Activated CD8-positive, alpha-beta memory T cell treated with anti-CD3 and anti-CD28 coated beads, Interleukin-2, amount 50 U/mL, for 4 hours (primary cell): ENCODE results near the gene ERICH4.
"Not testable (repeated sequence)": the region's sequence is repeated elsewhere in the genome, so short reads cannot be mapped to it uniquely, and the experiment has no call there.

Experiments used
- DNase-seq: peaks from one replicate; pipeline ENCODE4 v3.0.0-alpha.2; 2020

The ERICH4 gene, protein sequence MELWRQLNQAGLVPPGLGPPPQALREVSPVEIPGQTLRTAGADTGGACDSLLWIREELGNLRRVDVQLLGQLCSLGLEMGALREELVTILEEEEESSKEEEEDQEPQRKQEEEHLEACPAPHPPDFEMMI

DNA sequence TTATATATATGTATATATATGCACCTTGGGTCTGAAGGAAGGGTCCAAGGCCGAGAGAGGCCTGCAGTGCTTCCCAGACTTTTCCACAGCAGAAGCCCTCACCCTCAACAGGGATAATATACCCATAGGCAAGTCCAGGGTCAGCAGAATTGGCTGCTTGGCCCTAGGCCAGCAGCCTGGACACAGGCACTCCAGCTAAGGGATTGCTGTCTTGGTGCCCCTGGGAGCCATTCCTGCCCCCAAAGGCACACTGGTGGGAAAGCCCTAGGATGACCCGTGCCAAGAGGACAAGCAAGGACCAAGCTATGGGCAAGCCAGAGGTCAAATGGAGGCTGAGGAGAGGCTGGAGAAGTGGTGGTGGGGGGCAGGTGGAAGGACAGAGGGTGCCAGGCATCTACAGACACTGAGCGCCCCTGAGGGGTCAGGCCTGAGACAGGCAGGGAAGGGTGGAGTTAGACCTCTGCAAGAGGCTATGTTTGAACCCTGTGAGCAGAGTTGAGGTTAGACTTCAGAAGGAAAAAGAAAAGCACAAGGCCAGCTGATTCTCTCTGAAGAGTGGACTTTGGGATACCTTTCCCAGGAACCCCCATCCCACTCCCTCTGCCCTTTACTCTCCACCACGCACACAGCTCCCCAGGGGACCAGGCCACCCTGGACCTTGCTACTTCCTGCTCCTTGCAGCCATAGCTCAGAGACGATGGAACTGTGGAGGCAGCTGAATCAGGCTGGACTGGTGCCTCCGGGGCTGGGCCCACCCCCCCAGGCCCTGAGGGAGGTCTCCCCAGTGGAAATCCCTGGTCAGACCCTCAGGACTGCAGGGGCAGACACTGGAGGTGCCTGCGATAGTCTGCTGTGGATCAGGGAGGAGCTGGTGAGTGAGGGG lies at the start of gene ERICH4:
Gene ERICH4 (plus strand): TSS at position 684 of the 883 bp plus-strand sequence. CDS start 14 bp downstream, at position 698.
- DNase-seq, result no peak

DNA sequence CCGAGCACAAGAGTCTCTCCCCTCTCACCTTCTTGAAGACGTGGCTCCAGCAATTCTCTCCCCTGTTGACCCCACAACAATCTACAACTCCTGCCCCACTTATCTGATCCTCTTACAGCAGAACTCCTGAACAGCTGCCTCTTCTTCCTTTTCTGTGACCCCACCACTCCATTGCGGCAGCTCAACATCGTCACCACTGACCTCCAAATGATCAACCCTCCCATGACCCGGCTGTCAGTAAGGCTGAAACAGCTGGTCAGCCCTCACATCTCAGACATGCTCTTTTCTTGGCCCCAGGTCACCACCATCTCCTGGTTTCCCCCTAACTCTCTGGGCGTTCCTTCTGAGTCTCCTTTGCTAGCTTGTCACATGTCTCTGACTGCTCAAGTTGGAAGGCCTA lies 47.6 kb upstream of the ERICH4 start:
- DNase-seq, result no peak

GRCh38 chr19:41397086-41398049 lies 45.6 kb upstream of the ERICH4 start, which contains the start of the genes BCKDHA and EXOSC5:
TSS of gene BCKDHA (plus strand) at chr19:41397818. CDS start at chr19:41397828, 10 bp downstream.
TSS of gene EXOSC5 (minus strand) at chr19:41397359. CDS start at chr19:41397328, 31 bp downstream.
- DNase-seq, result peak; percentile 98

DNA sequence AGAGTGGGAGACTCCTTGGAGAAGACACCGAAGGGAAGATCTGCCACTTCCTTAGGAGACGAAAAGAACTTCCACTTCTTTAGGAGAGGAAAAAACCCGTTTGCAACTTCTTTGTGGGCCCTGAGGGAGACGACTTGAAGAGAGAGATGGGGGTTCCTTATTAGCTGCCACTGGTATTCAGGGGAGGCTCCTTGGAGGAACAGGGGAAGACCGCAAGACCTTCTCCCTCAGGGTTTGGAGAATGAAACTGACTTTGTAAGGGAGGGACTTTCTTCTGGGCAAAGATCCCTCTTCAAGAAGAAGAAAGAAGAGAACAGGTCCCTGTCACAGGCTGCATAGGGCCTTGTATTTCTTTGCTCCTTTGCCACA lies 44.9 kb upstream of the ERICH4 start:
- DNase-seq, result no peak

DNA sequence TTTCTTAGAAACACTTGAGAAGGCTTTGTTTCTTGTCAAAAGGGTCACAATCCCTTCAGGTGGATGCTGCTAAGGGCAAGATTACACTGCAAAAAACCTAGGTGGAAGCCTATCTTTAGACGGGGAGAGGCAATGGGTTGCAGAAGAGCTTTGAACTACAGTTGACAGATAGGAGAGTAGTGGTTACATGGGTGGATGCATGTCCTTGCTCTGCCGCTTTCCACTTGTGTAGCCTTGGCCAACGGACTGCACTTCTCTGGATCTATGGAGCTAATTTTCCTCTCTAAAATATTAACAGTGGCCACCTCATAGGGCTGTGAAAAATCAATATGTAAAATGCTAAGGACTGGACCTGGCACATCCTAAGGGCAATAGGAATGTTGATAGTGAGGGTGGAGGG lies 44.4 kb upstream of the ERICH4 start:
- DNase-seq, result no peak

- no peak for DNase-seq
Observed at GRCh38 chr19:41399091-41399490, 43.9 kb upstream of the ERICH4 start.

DNA sequence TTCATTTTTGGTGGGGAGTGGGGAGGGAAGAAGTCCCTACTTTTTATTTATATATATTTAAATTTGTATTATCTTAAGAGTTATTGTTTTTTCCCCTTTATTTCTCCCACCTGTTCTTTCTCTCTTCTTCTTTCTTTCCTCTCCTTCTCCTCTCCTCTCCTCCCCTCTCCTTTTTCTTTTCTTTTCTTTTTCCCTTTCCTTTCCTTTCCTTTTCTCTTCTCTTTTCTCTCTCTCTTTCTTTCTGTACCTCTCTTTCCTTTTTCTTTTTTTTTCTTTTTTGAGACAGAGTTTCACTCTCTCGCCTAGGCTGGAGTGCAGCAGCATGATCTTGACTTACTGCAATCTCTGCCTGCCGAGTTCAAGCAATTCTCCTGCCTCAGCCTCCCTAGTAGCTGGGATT lies 43.4 kb upstream of the ERICH4 start:
- DNase-seq, result no peak

- no peak for DNase-seq
Observed at GRCh38 chr19:41401483-41401882, 41.5 kb upstream of the ERICH4 start.

- DNase-seq, result no peak
Observed at GRCh38 chr19:41402010-41402409, 40.9 kb upstream of the ERICH4 start.

DNA sequence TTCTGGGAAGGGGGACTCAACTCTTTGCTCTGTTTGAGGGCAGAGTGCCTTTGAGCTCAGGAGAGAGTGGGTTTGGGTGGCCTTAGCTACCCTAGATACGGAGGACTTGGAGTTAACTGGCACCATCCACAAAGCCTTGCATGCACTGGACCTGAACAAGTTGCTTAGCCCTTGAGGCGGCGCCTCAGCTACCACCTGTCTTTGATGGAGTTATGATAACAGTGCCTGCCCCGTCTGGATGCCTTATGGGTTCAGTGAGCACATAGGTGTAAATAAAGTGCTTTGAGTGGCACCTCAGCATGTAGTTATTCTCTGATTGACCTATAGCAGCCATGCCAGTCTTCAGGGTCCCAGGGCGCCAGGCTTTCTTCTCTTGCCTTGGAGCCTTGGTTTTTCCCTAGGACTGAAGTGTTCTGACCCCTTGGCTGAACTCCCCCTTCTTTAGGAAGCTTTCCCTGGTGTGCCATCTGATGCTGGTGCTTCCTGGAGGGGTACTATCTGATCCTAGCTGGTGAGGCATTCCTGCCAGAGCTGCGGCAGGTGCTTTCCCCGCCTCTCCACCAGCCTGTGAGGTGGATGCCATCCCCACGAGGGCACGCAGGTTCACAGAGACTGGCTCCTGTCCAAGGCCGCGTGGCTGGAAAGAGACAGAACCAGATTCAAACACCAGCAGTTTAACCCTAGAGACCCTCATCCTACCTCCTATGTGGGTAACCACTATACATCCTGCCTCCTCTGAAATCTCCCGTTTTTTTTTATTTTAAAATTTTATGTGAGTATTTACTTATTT lies 39.6 kb upstream of the ERICH4 start:
- no peak for DNase-seq

DNA sequence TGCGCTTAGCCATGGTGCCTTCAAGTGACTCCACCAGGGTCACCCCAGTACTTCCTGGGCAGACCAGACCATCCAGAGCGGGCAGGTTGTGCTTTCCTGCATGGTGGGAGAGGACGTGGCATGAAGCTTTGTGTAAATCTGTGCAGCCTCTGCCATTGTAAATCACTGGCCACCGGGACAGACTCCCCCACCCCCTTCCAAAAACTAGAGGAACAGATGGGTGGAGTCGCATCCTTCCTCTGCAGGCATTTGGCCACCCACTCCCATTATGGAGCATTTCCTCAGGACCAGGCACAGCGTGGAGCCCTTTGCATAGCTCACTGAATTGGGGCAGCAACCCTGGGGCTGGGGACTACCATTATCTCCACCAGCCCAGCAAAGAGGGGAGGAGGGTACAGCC lies 37.2 kb upstream of the ERICH4 start:
- no peak for DNase-seq

- DNase-seq, result no peak
Observed at GRCh38 chr19:41407271-41407670, 35.7 kb upstream of the ERICH4 start.

GRCh38 chr19:41408256-41408655 lies 34.7 kb upstream of the ERICH4 start:
- no peak for DNase-seq

DNA sequence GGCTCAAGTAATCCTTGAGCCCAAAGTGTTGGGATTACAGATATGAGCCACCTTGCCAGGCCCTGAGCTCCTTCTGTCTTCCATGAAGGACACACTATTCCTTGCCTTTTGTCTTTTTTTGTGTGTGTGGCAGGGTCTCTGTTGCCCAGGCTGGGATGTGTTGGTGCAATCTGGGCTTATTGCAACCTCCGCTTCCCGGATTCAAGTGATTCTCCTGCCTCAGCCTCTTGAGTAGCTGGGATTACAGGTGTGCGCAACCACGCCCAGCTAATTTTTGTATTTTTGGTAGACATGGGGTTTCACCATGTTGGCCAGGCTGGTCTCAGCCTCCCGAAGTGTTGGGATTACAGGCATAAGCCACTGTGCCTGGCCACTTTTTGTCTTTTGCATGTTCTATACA lies 34.1 kb upstream of the ERICH4 start:
- DNase-seq, result not testable (repeated sequence)

- DNase-seq, result no peak
Observed at GRCh38 chr19:41409288-41409687, 33.7 kb upstream of the ERICH4 start.

DNA sequence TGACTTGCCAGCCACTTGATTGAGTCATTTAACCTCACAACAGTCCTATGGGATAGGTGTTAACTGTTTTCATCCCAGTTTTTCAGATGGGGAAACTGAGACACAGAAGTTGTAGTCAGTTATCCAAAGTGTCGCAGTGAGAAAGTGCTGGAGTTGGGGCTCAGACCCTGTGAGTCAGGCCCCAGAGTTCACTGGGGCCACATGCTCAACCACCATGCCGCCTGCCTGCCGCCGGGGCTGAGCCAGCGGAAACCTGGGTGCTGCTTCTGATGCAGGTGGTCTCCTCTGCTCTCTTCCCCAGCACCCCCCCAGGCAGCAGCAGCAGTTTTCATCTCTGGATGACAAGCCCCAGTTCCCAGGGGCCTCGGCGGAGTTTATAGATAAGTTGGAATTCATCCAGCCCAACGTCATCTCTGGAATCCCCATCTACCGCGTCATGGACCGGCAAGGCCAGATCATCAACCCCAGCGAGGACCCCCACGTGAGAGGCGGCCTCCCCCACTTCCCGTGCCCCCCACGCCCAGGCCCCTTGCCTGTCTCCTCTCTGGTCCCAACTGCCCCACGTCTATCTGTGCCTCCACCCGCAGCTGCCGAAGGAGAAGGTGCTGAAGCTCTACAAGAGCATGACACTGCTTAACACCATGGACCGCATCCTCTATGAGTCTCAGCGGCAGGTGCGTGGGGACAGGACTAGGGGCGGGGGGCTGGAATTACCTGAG lies 32.5 kb upstream of the ERICH4 start:
- DNase-seq, result no peak

- DNase-seq, result no peak
Observed at GRCh38 chr19:41411100-41411967, 31.6 kb upstream of the ERICH4 start.

DNA sequence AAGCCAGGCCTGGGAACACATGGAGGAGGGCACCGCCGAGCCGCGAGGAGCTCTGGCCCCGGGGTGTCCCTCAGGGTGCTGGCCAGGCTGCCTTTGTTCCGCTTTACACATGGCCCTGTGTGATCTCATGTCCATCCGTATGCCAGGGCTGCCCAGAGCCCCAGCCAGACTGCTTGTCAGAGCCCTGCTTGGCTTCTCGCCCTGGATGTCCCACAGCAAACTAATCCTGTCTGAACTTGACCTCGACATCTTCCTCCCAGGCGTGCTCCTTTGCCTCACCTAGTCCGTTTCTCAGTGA lies 31.0 kb upstream of the ERICH4 start:
- no peak for DNase-seq

DNA sequence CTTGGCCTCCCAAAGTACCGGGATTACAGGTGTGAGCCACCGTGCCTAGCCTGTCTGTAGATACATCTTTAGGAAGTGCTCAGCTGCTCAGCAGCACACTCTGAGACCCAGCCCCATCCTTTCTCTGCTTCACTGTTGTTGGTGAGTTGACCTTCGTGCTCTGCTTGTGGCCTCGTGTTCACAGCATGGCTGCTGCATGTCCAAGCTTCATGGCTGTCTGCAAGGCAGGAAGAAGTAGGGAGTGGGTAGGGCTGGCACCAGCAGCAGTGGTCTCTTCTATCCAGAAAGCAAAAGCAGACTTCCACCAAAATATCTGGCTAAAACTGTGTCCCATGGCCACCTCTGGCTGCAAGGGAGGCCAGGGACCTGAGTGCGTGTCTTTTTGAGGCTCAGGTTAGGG lies 30.0 kb upstream of the ERICH4 start:
- DNase-seq, result no peak

- DNase-seq, result no peak
Observed at GRCh38 chr19:41413947-41414346, 29.0 kb upstream of the ERICH4 start.

GRCh38 chr19:41414461-41414860 lies 28.5 kb upstream of the ERICH4 start:
- no peak for DNase-seq
